Upper lobe of left lung (tissue), 4 donors: ENCODE measurements around the gene TDRD1.

ENCODE experiments used
- CTCF ChIP-seq, 6 experiments: fragments of 450-650 bp in 4 of 6; fragments of 200-600 bp in 2 of 6; sonication (generic) in 2 of 6; IDR thresholded peaks; one replicate each; pipeline ENCODE4 v1.5.1; 2016 to 2019; ENCODE audit warnings: antibody characterized with exemption in 6 of 6
- EP300 ChIP-seq, 4 donors: sonication (generic); formaldehyde crosslinking; IDR thresholded peaks; one replicate each; pipeline ENCODE4 v1.5.1; 2017; ENCODE audit warnings: antibody characterized with exemption in 4 of 4, control low read depth in 2 of 4
- POLR2A ChIP-seq, 4 donors: fragments of 450-650 bp; IDR thresholded peaks; one replicate each; pipeline ENCODE4 v1.5.1; 2016 to 2017; ENCODE audit warnings: antibody characterized with exemption in 4 of 4, mild to moderate bottlenecking in 2 of 4

GRCh38 chr10:114188001-114188400 lies 8.8 kb downstream of the TDRD1 start:
- TF ChIP-seq POLR2A (IDR thresholded peaks at IDR 0.05) = no peak
- no peak for TF ChIP-seq CTCF (IDR thresholded peaks at IDR 0.05)
- no peak for TF ChIP-seq EP300 (IDR thresholded peaks at IDR 0.05)
